Measurements from ENCODE around the gene UNC93A.
"Not testable (repeated sequence)": the region's sequence is repeated elsewhere in the genome, so short reads cannot be mapped to it uniquely, and the experiment has no call there.

Gene UNC93A

DNA sequence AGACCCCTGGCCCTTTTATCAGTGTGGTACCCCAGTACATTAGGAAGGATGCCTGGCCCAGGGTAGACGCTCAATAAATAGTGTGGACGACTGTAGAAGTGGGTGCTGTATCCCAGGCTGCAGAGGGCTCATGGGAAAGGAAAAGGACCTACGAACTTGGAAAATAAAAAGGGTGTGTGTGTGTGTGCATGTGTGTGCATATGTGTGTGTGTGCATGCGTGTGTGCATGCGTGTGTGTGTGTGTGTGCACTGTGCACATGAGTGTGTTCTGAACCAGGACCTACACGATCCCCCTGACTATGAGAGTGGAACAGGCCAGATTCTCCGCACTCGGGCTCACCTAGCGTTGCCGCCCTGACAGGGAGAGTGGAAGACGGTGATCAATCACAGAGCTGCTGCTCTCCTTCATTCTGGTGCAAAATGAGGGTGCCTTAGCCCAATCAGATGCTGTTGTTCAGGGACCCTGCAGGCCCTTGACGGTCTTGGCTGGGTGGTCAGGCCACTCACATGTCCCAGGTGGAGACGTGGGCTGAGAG is 3.5 kb upstream of the UNC93A start:
- TF ChIP-seq, protein P1, sequence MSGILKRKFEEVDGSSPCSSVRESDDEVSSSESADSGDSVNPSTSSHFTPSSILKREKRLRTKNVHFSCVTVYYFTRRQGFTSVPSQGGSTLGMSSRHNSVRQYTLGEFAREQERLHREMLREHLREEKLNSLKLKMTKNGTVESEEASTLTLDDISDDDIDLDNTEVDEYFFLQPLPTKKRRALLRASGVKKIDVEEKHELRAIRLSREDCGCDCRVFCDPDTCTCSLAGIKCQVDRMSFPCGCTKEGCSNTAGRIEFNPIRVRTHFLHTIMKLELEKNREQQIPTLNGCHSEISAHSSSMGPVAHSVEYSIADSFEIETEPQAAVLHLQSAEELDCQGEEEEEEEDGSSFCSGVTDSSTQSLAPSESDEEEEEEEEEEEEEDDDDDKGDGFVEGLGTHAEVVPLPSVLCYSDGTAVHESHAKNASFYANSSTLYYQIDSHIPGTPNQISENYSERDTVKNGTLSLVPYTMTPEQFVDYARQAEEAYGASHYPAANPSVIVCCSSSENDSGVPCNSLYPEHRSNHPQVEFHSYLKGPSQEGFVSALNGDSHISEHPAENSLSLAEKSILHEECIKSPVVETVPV (CRISPR knock-in tag; IDR thresholded peaks at IDR 0.05): no peak
- TF ChIP-seq ESRRG (CRISPR knock-in tag; IDR thresholded peaks at IDR 0.05) (no peak), BACH2 (CRISPR knock-in tag; IDR thresholded peaks at IDR 0.05; ENCODE audit: borderline replicate concordance) (no peak), ARNTL (CRISPR knock-in tag; IDR thresholded peaks at IDR 0.05; ENCODE audit: borderline replicate concordance, low read depth) (no peak)
- TF ChIP-seq, protein P2, sequence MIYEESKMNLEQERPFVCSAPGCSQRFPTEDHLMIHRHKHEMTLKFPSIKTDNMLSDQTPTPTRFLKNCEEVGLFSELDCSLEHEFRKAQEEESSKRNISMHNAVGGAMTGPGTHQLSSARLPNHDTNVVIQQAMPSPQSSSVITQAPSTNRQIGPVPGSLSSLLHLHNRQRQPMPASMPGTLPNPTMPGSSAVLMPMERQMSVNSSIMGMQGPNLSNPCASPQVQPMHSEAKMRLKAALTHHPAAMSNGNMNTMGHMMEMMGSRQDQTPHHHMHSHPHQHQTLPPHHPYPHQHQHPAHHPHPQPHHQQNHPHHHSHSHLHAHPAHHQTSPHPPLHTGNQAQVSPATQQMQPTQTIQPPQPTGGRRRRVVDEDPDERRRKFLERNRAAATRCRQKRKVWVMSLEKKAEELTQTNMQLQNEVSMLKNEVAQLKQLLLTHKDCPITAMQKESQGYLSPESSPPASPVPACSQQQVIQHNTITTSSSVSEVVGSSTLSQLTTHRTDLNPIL (CRISPR knock-in tag; IDR thresholded peaks at IDR 0.05; ENCODE audit: low read depth): no peak
- ATAC-seq: no peak

- peak; percentile 95 for ATAC-seq
Measured at GRCh38 chr6:167288591-167289225, 2.4 kb upstream of the UNC93A start.

- ATAC-seq: not testable (repeated sequence)
Measured at GRCh38 chr6:167289291-167289690, 1.8 kb upstream of the UNC93A start.

- TF ChIP-seq ZFP3 (CRISPR knock-in tag; IDR thresholded peaks at IDR 0.05): no peak
- TF ChIP-seq, protein P2 (CRISPR knock-in tag; IDR thresholded peaks at IDR 0.05; ENCODE audit: low read depth): no peak
- no peak for TF ChIP-seq ARNTL (CRISPR knock-in tag; IDR thresholded peaks at IDR 0.05; ENCODE audit: borderline replicate concordance, low read depth)
- no peak for TF ChIP-seq ZNF70 (CRISPR knock-in tag; IDR thresholded peaks at IDR 0.05)
- no peak for TF ChIP-seq ZC3H10 (CRISPR knock-in tag; IDR thresholded peaks at IDR 0.05)
- no peak for TF ChIP-seq POU6F1 (CRISPR knock-in tag; IDR thresholded peaks at IDR 0.05; ENCODE audit: borderline replicate concordance, low read depth)
- no peak for TF ChIP-seq SNAI2 (CRISPR knock-in tag; IDR thresholded peaks at IDR 0.05)
- no peak for TF ChIP-seq TCF4 (CRISPR knock-in tag; IDR thresholded peaks at IDR 0.05; ENCODE audit: borderline replicate concordance)
- TF ChIP-seq PPARA (CRISPR knock-in tag; IDR thresholded peaks at IDR 0.05; ENCODE audit: borderline replicate concordance): no peak
- TF ChIP-seq GLIS3 (CRISPR knock-in tag; IDR thresholded peaks at IDR 0.05): no peak
- no peak for TF ChIP-seq RARB (CRISPR knock-in tag; IDR thresholded peaks at IDR 0.05)
- TF ChIP-seq TOX (CRISPR knock-in tag; IDR thresholded peaks at IDR 0.05; ENCODE audit: borderline replicate concordance): no peak
- TF ChIP-seq, protein P1 (CRISPR knock-in tag; IDR thresholded peaks at IDR 0.05): no peak
- no peak for TF ChIP-seq ESRRG (CRISPR knock-in tag; IDR thresholded peaks at IDR 0.05)
- TF ChIP-seq ZNF565 (CRISPR knock-in tag; conservative IDR thresholded peaks at IDR 0.05; ENCODE audit: low read depth): no peak
- no peak for TF ChIP-seq ISL1 (CRISPR knock-in tag; IDR thresholded peaks at IDR 0.05)
- no peak for TF ChIP-seq ZNF8 (CRISPR knock-in tag; IDR thresholded peaks at IDR 0.05)
- TF ChIP-seq PATZ1 (CRISPR knock-in tag; IDR thresholded peaks at IDR 0.05; ENCODE audit: borderline replicate concordance): no peak
- no peak for TF ChIP-seq CSDC2 (CRISPR knock-in tag; IDR thresholded peaks at IDR 0.05)
- no peak for TF ChIP-seq BACH2 (CRISPR knock-in tag; IDR thresholded peaks at IDR 0.05; ENCODE audit: borderline replicate concordance)
- ATAC-seq: no peak
Measured at GRCh38 chr6:167291623-167292300, 647 bp downstream of the UNC93A start.

All from SK-N-SH treated with all-trans-retinoic acid at 6 μM for 48 hours (cell line).